ENCODE data around the gene LDAH.
"Not testable (repeated sequence)": the region's sequence is repeated elsewhere in the genome, so short reads cannot be mapped to it uniquely, and the experiment has no call there.

Gene LDAH

DNA sequence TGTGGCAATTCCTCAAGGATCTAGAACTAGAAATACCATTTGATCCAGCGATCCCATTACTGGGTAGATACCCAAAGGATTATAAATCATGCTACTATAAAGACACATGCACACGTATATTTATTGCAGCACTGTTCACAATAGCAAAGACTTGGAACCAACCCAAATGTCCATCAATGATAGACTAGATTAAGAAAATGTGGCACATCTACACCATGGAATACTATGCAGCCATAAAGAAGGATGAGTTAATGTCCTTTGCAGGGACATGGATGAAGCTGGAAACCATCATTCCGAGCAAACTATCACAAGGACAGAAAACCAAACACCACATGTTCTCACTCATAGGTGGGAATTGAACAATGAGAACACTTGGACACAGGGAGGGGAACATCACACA lies 106.7 kb downstream of the LDAH start:
- not testable (repeated sequence) for DNase-seq

DNA sequence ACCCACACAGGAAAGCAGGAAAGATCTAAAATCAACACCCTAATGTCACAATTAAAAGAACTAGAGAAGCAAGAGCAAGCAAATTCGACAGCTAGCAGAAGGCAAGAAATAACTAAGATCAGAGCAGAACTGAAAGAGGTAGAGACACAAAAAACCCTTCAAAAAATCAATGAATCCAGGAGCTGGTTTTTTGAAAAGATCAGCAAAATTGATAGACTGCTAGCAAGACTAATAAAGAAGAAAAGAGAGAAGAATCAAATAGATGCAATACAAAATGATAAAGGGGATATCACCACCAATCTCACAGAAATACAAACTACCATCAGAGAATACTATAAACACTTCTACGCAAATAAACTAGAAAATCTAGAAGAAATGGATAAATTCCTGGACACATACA lies 108.5 kb downstream of the LDAH start:
- not testable (repeated sequence) for DNase-seq

DNA sequence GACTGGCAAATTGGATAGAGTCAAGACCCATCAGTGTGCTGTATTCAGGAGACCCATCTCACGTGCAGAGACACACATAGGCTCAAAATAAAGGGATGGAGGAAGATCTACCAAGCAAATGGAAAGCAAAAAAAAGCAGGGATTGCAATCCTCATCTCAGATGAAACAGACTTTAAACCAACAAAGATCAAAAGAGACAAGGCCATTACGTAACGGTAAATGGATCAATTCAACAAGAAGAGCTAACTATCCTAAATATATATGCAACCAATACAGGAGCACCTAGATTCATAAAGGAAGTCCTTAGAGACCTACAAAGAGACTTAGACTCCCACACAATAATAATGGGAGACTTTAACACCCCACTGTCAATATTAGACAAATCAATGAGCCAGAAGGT lies 109.3 kb downstream of the LDAH start:
- not testable (repeated sequence) for DNase-seq

DNA sequence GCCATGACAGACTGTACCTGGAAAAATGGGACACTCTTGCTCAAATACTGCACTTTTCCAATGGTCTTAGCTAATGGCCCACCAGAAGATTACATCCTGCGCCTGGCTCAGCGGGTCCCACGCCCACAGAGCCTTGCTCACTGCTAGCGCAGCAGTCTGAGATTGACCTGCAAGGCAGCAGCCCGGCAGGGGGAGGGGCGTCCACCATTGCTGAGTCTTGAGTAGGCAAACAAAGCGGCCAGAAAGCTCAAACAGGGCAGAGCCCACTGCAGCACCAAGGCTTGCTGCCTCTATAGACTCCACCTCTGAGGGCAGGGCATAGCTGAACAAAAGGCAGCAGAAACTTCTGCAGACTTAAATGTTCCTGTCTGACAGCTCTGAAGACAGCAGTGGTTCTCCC lies 111.3 kb downstream of the LDAH start:
- DNase-seq, result not testable (repeated sequence)

DNA sequence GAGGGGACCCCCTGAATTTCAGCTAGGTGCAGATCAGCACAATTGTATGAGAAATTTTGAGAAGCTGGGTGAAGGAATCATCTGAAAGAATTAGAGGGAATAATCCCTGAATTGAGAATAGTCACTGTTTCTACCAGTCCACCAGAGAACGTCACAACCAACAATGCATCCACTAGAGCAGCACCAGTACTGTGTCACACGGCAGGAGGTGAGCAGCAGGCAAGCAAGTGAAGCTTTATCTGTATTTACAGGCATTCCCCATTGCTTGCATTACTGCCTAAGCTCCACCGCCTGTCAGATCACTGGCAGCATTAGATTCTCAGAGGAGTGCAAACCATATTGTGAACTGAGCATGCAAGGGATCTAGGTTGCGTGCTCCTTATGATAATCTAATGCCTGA lies 115.3 kb downstream of the LDAH start:
- no peak for DNase-seq

DNA sequence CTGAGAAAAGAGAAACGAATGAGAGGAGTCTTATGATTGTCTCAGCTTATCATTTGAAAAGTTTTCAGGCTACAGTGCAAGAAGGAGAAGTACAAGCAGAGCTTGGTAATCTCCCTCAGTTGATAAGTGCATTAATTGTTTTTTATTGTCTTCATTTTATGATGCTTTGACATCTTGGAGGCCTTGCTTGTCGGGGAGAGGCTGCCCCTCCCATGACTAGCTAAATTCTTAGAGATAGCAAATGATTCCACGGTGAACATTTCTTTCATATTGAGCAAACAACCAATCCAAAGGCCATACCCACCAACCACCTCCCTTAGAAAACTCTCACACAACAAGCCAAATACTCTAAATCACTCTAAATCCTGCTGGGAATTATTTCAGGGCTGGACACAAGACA lies 116.1 kb downstream of the LDAH start:
- DNase-seq, result no peak

DNA sequence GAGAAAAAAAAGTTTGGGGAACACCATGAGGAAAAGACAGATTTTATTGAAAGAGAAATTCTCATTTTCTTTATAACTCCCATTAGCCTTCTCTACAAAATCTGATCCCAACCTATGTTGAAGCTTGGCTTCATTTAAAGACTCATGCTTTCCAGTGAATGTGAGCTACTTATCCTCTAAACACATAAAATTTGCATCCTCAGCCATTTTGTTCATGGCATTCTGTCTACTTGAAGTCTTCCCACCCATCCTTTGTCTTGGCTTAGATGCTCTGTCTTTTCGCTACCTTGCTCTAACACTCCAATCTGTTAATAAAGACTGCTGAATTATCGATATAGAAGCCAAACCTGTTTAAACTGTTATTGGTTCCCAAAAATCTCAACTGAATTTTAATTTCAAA lies 116.7 kb downstream of the LDAH start:
- no peak for DNase-seq

DNA sequence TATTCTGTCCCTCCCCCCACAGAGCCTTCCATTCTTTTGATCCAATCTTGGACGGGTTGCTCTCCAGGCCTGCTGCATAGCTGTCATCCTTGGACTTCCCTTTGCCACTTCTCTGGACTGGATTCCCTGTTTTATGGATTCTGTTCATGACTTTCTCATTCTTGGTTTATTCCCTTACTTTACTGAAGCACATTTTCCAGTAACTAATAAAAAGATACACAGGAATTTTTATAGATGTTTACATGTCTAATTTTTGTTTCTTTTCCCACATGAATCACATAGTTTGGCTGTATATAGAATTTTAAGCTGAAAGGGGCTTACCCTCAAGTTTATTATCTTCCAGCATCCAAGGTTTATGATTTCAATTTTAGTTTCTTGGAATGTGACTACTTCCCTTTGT lies 118.0 kb downstream of the LDAH start:
- no peak for DNase-seq

DNA sequence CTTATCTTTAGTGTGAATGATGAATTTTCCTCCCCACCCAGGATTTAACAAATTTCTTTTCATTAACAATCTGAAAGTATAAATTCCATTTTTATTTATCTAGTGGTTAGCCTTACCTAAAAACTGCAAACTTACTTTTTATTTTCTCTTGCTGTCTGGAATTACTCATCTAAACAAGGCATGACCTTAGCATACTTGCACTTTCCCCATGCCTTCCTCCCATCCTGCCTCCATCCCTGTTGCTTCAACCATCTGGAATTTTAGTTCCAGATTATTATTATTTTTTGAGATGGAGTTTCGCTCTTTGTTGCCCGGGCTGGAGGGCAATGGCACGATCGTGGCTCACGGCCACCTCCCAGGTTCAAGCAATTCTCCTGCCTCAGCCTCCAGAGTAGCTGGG lies 120.3 kb downstream of the LDAH start:
- no peak for DNase-seq

DNA sequence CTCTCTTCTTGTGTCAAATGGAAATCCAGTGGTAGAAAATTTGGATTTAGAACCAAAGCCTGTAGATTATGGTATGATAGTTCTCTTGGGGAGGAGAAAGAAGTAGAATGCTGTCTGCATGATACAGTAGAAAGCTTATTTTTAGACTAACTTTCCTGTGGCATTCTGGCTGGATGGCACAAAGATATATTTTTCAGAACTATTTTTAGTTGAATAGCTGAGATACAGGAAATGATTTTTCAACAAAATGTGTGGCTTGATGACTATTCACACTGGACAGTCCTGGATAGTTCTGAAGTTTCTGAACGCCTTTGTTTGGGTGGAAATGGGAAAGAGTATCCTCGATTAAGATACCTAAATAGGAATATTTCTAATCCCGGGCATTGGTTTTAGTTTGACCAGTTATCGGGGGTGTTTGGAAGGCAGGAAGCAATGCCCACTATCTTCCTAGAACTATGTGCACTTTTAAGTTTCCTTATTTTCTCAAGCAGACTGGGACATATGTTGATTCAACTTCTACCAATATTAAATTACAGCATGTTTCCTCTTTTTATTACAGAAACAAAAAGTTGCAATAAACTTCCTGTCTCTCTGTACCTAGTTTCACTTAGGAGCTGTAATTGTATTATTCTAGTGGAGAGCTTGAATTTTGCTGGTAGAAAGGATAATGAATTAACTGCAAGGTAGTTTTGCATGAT lies 123.8 kb downstream of the LDAH start:
- no peak for DNase-seq

DNA sequence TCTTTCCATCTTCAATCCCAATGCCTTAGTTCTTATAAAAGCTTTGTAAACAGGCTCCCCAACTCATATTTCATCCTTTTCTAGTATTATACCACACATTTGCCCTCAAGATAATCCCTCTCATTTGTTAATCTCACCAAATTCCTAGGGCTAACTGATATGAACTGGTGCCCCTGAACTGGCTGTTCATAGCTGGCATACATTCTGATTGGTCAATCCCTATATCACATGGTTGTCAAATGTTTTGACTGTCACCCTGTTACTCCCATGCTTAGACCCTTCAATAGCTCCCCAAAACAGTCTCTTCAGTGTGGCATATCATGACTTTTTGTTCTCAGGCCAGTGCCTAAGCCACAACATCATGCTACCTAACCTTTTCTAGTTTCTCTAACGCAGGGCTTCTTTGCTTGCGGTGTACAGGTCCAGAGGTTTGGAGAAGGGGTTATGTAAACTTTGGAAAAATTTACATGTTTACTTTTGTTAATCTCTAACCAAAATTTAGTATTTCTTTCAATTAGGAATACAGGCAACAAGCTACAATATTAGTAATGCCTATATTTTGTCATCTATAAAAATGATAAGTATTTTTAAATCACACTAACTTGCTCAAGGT lies 125.5 kb downstream of the LDAH start:
- no peak for DNase-seq

DNA sequence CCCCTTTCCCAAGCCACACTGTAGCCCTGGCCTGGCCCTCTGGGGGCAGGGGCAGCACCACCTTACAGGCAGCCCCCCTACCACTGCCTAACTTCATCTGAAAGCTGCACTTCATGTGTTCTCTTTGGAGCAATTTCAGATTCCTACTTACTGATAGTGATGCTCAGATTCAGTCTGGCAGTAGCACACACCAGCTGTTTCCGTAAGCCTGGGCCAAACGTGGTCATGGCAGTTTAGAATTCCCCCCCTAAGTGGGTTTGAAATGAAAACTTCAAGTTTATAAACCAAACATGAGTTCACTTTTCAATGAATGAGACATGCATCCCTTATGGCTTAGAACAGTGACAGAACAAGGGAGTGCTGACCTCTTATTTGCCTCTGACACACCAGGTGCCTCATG lies 126.5 kb downstream of the LDAH start:
- DNase-seq, result no peak

DNA sequence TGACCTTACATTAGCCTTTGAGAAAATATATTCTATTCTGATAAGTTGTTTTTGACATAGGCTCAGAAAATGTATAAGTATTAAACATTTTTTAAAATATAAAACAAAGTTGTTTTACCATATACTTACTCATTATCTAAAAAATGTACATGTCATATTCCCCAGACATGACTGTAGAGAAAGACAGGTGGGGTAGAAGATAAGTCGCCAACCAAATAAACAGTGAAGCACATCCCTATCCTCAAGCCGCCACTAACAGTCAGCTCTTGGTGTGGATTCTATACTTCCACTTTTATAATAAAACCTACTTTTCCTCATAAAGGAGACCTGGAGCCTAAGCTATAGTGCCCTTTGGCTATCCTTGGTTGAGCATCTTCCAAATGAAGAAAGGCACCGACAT lies 129.6 kb downstream of the LDAH start:
- DNase-seq, result no peak

DNA sequence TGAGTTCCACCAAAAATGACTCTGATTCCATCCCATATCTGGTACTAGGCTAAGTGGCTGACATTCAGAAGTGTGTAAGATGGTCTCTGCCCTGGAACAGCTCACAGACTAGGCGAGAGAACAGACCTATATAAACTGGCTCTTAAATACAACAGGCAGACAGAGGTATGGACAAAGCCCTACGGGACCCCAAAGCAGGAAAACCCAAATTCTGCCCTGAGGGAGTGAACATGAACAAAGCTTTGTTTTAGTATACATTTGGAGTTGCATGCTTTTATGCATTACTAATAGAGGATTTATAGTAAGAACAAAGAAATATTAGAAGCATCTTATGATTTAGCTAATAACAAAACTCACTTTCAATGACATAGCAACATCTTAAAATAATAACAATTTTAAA lies 130.8 kb downstream of the LDAH start:
- no peak for DNase-seq

DNA sequence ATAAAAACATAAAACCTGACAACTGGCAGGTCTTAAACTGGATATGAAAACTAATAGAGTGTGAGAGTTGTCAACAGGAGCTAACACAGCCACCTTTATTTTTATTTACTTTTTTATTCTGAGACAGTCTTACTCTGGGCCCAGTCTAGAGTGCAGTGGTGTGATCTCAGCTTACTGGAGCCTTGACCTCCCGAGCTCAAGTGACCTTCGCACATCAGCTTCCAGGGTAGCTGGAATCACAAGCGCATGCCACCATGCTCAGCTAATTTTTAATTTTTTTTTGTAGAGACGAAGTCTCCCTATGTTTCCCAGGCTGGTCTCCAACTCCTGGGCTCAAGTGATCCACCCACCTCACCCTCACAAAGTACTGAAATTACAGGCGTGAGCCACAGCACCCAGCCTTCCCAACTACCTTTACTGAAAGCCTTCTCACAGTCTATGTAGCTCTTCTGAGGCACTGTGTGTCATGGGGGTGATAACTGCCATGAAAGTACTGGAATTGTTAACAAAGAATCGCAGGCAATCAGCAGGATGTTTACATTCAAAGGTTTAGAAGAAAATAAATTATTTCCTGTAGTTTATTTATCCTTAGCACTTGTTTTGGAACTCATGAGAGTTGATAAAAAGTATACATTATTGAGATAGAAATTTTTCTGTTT lies 131.7 kb downstream of the LDAH start:
- no peak for DNase-seq

DNA sequence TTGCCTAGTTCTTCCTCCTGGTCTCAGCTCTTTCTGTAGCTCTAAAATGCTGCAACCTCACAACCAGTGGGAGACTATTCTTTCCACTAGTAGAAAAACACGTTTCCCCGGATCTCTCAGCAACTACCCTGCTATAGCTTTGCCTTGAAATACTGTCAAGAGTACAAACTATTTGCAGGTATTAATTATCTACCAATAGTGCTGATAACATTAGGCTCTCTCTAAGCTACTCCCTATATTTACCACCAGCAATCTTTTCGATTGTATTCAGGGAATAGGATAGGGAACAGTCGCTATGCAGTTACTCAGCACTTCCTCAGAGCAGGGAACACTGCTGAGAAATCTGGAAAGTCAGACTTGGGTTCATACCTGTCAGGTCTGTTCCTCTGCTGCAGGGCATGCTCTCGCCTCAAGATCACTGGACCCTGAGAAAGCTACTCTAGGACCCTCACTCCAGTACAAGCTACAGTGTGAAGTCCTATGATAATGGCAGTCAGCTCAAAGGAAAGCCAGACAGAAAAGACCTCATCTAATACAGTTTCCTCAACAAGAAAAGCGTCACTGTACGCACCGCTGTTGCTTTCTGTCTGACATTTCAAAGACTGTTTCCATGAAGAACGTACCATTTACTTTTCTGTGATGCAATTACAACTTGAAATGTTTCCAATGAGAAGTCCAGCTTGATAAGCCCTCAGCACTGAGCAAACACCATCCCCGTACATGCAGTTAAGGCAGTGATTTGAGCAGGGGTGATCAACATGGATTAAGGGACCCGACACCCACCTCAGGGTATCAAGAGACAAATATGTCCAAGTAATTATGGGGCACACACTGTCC lies 133.3 kb downstream of the LDAH start:
- DNase-seq, result no peak

DNA sequence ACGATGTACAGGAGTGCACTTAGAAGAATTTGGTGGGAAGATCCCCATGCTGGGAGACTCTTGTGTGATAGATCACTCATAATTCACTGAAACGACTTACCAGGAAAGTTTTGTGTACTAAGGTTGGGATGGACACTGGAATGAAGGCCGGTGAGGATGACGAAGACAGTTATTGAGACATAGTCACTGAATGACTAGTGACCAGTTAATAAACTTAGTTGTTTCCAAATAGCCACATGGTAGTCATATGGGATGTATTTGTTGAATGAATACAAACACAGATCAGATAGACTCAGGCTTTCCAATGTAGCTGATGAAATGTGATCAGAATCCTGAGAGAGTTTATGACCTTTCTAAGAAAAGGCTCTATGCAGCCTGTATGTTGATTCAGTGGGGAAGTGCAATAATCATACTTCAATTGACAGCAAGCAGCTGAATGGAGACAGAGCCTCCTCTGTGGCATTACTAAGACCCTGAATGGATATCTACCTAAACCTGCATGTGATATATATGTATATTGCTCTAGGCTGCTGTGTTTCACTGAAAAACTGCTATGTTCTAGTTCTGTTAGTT lies 135.6 kb downstream of the LDAH start:
- DNase-seq, result no peak

DNA sequence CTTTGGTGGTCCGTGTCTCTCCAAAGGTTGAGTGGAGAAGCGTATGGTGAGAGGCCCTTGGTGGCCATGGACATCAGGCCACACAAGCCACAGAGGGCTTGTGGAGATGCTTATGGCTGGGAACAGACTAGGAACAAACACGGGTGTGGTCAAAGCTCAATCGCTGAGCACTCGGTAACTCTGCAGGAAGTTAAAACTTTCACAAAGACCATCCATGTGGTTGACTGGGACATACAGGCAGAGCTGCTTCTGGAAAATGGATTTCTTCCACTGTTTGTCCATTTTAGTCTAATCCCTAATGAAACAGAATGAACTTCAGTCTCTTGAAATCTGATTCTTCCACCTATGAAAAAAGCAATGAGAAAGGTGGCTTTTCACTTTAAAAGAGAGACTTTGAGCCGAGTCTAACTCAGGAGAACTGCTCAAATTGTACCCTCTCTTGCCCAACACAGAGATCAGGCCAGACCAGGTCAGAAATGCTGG lies 138.3 kb downstream of the LDAH start:
- DNase-seq, result no peak

DNA sequence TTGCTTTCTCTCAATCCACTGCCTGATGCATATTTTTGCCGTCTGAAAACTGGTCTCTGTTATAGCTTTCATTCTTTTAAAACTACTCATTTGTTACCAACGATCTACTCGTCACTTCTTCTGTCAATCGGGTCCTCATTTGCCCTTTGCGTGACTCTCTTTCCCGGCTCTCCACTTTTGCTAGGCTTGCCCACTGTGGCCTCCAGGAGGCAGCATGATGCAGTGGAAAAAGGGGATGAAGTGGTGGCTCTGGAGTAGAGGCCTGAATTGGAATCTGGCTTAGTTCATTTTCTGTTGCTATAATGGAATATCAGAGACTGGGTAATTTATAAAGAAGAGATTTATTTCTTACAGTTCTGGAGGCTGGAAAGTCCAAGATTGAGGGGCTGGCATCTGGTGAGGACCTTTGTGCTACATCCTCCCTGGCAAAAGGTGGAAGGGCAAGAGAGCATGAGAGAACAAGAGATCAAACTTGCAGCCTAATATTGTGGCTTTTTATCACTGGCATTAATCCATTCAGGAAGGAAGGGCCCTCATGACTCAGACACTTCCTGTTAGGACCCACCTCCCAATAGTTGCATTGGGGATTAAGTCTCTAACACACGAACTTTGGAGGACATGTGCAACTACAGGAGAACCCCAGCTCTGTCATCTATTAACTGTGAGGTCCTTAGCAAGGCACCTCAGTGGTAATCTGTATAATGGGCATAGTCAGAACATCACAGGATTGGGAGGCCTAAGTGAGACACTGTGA lies 140.6 kb downstream of the LDAH start:
- no peak for DNase-seq

DNA sequence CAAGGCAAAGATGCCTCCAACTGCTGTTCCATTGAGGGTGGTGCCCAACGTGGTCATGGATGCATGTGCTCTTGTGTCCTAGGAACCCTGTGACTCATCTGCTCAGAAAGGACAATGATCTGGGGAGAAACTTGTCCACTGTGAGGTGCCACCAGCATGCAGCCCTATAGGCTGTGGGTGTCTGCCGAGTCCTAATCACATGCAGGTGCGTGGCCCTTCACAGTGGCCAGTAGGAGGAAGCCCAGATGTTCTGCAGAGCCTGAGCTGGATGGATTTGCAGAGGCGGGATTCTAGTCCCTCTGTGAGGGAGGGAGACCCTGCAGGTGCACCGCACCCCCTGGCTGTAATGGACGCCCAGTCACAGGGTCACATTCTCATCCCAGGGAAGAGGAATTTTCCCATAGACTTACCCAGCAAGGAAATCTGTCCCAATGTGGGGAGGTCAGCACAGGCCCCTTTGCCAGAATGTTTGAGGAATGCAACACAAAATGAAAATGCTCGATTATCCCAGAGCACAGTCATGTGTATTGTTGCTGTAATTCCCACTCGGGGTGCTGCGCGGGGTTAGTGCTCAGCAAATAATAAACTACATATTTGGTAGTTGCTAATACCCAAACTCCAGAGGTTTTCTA lies 142.0 kb downstream of the LDAH start:
- DNase-seq, result no peak

DNA sequence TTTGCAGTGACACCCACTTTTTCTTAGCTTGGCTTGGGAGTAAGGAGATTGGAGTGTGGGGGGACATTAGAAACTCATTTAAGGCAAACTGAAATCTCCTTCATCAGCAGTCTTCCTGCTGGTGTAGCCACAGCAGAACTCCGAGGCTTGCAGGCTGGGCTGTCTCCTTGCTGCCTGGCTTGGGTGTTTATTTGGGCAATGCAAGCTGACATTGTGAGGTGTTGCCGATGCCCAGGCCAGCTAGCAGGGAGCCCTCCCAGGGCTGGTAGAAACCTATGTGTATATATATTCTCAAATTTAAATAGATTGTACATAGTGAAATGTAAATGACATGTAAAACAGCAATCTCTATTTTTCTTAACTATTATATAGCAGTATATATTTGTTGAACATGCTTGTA lies 144.1 kb downstream of the LDAH start:
- DNase-seq, result no peak

DNA sequence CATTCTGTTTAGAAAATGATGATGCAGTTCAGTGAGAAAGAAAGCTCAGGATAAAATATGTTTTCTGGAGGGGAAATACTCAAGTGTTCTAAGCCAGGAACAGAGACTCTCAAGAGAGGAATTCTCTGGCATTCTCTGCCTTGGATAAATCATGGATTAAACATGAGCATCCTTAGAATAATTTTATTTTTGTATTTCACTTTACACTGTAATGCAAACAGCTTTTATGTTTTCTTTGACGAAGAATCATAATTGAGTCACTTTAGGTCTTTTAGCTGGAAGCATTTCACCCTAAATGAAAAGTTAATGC lies 144.9 kb downstream of the LDAH start:
- no peak for DNase-seq

Data from activated effector memory CD4-positive, alpha-beta T cell treated with anti-CD3 and anti-CD28 coated beads, Interleukin-2, amount 50 U/mL, for 16 hours (primary cell).